Muscle of leg (tissue), 11 donors: Measurements from ENCODE around the gene FAF1. TPM values are rescaled to one million over a fixed set of nuclear protein-coding genes. Genes with fewer than 3 reads are reported as not detected.

Experiments
- DNase-seq: peaks from one replicate; pipeline ENCODE4 v3.0.0; 2013
- H3K27ac ChIP-seq: one replicate; pipeline ENCODE4 v1.5.1; 2013; ENCODE audit warnings: mild to moderate bottlenecking, low read length, control low read depth
- H3K27me3 ChIP-seq: one replicate; pipeline ENCODE4 v1.6.1; 2013; ENCODE audit warnings: low read length; ENCODE audit not compliant: control insufficient read depth, insufficient read depth
- H3K36me3 ChIP-seq: one replicate; pipeline ENCODE4 v1.6.1; 2013; ENCODE audit warnings: low read length; ENCODE audit not compliant: control insufficient read depth, insufficient read depth
- H3K4me1 ChIP-seq: one replicate; pipeline ENCODE4 v1.6.1; 2013; ENCODE audit warnings: low read length; ENCODE audit not compliant: control insufficient read depth, insufficient read depth
- H3K4me3 ChIP-seq: one replicate; pipeline ENCODE4 v1.5.1; 2013; ENCODE audit warnings: low read length, control low read depth
- H3K9me3 ChIP-seq: replicated peaks from 2 replicates; pipeline ENCODE4 v1.6.1; 2013; ENCODE audit warnings: low read depth, low read length; ENCODE audit not compliant: control insufficient read depth
- WGBS: methylation state at CpG from one replicate; pipeline ENCODE4 v1.1.5; 2013; ENCODE audit warnings: missing lambda C conversion rate; ENCODE audit not compliant: insufficient coverage; 5-methylcytosine and 5-hydroxymethylcytosine counted together
- polyA plus RNA-seq, 8 donors: library from polyadenylated mRNA; unstranded; fragments of 120-200 nt; gene quantifications; one replicate each; pipeline versions ENCODE4 v1.2.1 to v1.2.3, GENCODE V29; 2013; ENCODE audit warnings: inconsistent platforms in 1 of 8, low replicate concordance in 1 of 8; ENCODE audit not compliant: insufficient read length in 8 of 8, insufficient read depth in 1 of 8
- total RNA-seq: library from RNA; stranded (reverse); fragments of 120-200 nt; gene quantifications from one replicate; pipeline ENCODE4 v1.2.4, GENCODE V29; 2013

FAF1 gene
- total and polyA plus RNA-seq, 9 donors: 35.6 to 51.7 (median 38.6) TPM

GRCh38 chr1:50417946-50418599 lies 542.0 kb downstream of the FAF1 start:
- Histone ChIP-seq H3K4me3 (peak overlapping the region; percentile 34), H3K9me3 (no peaks in the 10 kb centered on the region), H3K27me3 (peaks cover 98% of the 10 kb centered on the region), H3K4me1 (peaks cover 41% of the 10 kb centered on the region), H3K27ac (no peak overlapping the region), H3K36me3 (no peaks in the 10 kb centered on the region)
- no peak for DNase-seq
- 4% methylated on average over 6 of the region's 20 CpGs for WGBS

GRCh38 chr1:50417507-50417906 lies 542.6 kb downstream of the FAF1 start:
- 5% methylated on average over 17 of the region's 23 CpGs for WGBS
- Histone ChIP-seq H3K36me3 (no peaks in the 10 kb centered on the region), H3K27ac (no peak overlapping the region), H3K4me3 (no peak overlapping the region), H3K4me1 (peaks cover 36% of the 10 kb centered on the region), H3K9me3 (no peaks in the 10 kb centered on the region), H3K27me3 (peaks cover 96% of the 10 kb centered on the region)
- DNase-seq: no peak

GRCh38 chr1:50416553-50417453 lies 543.3 kb downstream of the FAF1 start:
- Histone ChIP-seq H3K9me3 (no peaks in the 10 kb centered on the region), H3K27ac (no peak overlapping the region), H3K4me3 (no peak overlapping the region), H3K4me1 (peaks cover 33% of the 10 kb centered on the region), H3K36me3 (no peaks in the 10 kb centered on the region), H3K27me3 (peaks cover 89% of the 10 kb centered on the region)
- DNase-seq: no peak
- WGBS: under 1% methylated on average over 35 of the region's 46 CpGs

GRCh38 chr1:50416150-50416527 lies 543.9 kb downstream of the FAF1 start:
- under 1% methylated on average over 25 of the region's 25 CpGs for WGBS
- H3K27me3 ChIP-seq: peaks cover 85% of the 10 kb centered on the region
- H3K36me3 ChIP-seq: no peaks in the 10 kb centered on the region
- no peak for DNase-seq
- peaks cover 33% of the 10 kb centered on the region for H3K4me1 ChIP-seq
- no peaks in the 10 kb centered on the region for H3K9me3 ChIP-seq
- H3K27ac ChIP-seq: no peak overlapping the region
- no peak overlapping the region for H3K4me3 ChIP-seq

GRCh38 chr1:50415235-50416149 lies 544.6 kb downstream of the FAF1 start:
- peaks cover 78% of the 10 kb centered on the region for H3K27me3 ChIP-seq
- no peaks in the 10 kb centered on the region for H3K36me3 ChIP-seq
- peaks cover 27% of the 10 kb centered on the region for H3K4me1 ChIP-seq
- DNase-seq: no peak
- no peak overlapping the region for H3K4me3 ChIP-seq
- H3K27ac ChIP-seq: no peak overlapping the region
- under 1% methylated on average over 46 of the region's 56 CpGs for WGBS
- no peaks in the 10 kb centered on the region for H3K9me3 ChIP-seq

GRCh38 chr1:50414853-50415234 lies 545.2 kb downstream of the FAF1 start:
- WGBS: 7% methylated on average over 4 of the region's 7 CpGs
- Histone ChIP-seq H3K9me3 (no peaks in the 10 kb centered on the region), H3K4me3 (no peak overlapping the region), H3K4me1 (peaks cover 27% of the 10 kb centered on the region), H3K27me3 (peaks cover 72% of the 10 kb centered on the region), H3K27ac (no peak overlapping the region), H3K36me3 (no peaks in the 10 kb centered on the region)
- DNase-seq: no peak

- 80% methylated on average over 1 of the region's 1 CpG for WGBS
- DNase-seq: no peak
- Histone ChIP-seq H3K4me1 (peaks cover 15% of the 10 kb centered on the region), H3K36me3 (no peaks in the 10 kb centered on the region), H3K27ac (no peak overlapping the region), H3K4me3 (no peak overlapping the region), H3K27me3 (peaks cover 55% of the 10 kb centered on the region), H3K9me3 (no peaks in the 10 kb centered on the region)
These were observed 547.1 kb downstream of the FAF1 start for GRCh38 chr1:50412813-50413476.

GRCh38 chr1:50405814-50406213 lies 554.3 kb downstream of the FAF1 start:
- H3K4me1 ChIP-seq: no peaks in the 10 kb centered on the region
- WGBS: 100% methylated on average over 1 of the region's 4 CpGs
- H3K9me3 ChIP-seq: no peaks in the 10 kb centered on the region
- DNase-seq: no peak
- no peaks in the 10 kb centered on the region for H3K27me3 ChIP-seq
- H3K36me3 ChIP-seq: no peaks in the 10 kb centered on the region
- H3K4me3 ChIP-seq: no peak overlapping the region
- no peak overlapping the region for H3K27ac ChIP-seq

GRCh38 chr1:50393522-50394120 lies 566.4 kb downstream of the FAF1 start:
- Histone ChIP-seq H3K27me3 (no peaks in the 10 kb centered on the region), H3K27ac (no peak overlapping the region), H3K4me3 (no peak overlapping the region), H3K36me3 (no peaks in the 10 kb centered on the region), H3K9me3 (peaks cover 5% of the 10 kb centered on the region), H3K4me1 (no peaks in the 10 kb centered on the region)
- 43% methylated on average over 1 of the region's 2 CpGs for WGBS
- no peak for DNase-seq
